GM21423 (cell line): ENCODE data around the gene CCDC92.

ENCODE experiments used
- ATAC-seq: cut with Tn5 transposase; IDR thresholded peaks from one replicate; pipeline ENCODE4 v1.9.1; 2021; ENCODE audit warnings: mild to moderate bottlenecking, moderate library complexity; ENCODE audit not compliant: unreplicated experiment

The CCDC92 gene

GRCh38 chr12:124002654-124003053, 30.0 kb upstream of the CCDC92 start:
- ATAC-seq, result no peak

DNA sequence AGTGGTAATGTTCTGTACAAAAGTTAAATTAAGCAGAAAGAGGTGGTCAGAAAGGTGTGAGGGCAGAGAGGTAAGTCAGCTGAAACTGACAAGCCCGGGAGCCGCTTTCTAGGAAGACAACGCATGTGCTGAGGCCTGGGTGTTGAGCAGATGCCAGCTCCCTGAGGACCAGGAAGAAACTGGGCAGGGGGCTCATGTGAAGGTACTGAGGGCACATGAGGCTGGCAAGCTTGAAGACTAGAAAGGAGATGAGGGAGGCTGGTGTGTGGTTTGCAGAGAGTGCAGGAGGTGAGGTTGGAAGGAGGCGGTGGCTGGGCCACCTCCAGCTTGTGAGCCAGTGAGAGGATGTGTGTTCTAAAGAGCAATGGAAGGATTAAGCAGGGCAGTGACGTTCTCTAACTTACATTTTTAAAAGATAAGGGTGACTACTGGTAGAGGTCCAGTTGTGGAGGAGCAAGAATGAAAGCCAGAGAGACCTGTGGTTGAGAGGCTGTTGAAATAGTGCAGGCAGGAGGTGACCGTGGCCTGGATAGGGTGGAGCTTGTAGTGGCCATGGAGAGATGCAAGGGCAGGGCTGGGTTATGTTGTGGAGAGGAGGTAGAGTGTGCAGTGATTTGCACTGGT, 29.5 kb upstream of the CCDC92 start:
- ATAC-seq, result no peak

DNA sequence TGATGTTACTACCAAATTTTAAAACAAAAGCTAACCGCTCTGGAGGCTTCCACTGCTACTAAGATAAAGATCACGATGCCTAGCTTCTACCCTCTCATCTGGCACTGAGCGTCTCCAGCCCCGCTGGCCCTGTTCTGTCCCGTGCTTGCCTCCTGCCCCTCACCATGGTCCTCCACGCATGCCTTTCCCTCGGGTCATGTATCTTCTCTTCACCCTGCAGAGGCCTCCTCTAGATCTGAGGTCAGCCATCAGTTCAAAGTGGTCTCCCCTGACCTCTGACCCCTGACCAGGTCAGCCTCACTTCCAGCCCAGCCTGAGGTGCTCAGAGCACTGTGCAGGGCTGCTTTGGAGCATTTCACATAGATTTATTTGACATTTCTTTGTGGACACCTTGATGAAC, 28.7 kb upstream of the CCDC92 start:
- ATAC-seq, result no peak

- ATAC-seq, result no peak
Measured at GRCh38 chr12:124000111-124000510, 27.5 kb upstream of the CCDC92 start.

GRCh38 chr12:123998991-123999359, 26.3 kb upstream of the CCDC92 start:
- ATAC-seq, result no peak

GRCh38 chr12:123998344-123998990, 25.8 kb upstream of the CCDC92 start:
- ATAC-seq, result no peak

- no peak for ATAC-seq
Measured at GRCh38 chr12:123997908-123998307, 25.3 kb upstream of the CCDC92 start.

- no peak for ATAC-seq
Measured at GRCh38 chr12:123997033-123997822, 24.6 kb upstream of the CCDC92 start.

- no peak for ATAC-seq
Measured at GRCh38 chr12:123996581-123996980, 23.9 kb upstream of the CCDC92 start.

- no peak for ATAC-seq
Measured at GRCh38 chr12:123995023-123995748, 22.6 kb upstream of the CCDC92 start.

DNA sequence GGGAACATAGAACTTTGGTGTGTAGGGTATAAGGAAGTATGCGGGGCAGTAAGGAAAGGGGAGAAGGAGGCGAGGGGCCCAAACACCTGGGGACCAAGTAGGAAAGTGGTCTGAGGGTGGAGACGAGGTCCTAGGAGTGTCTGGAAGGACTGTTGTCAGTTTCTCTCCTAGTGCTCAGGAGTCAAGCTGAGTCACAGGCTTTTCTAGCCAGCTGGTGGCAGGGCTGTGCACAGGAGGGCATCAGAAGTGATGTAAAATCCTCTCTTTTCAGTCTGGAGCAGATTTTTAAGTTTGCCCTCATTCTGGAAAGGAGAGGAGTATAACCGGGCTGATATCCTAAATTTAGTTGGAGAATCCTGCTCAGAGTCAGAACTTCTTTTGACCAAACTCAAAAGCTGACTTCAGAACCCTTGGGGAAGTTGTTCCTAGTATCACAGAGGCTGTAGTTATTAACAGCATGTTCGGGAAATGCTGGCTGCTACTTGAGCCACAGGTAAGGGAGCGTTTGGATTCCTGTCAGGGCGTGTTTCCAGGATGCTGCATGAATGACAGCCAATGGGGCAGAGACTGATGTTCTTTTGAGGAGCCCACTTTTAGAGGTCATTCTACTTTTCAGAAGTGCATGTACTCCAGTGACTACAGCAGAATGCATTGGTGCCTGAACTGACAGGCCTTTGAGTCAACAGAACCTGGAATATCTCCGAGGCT, 19.6 kb upstream of the CCDC92 start:
- no peak for ATAC-seq

GRCh38 chr12:123991372-123991951, 18.8 kb upstream of the CCDC92 start:
- no peak for ATAC-seq

DNA sequence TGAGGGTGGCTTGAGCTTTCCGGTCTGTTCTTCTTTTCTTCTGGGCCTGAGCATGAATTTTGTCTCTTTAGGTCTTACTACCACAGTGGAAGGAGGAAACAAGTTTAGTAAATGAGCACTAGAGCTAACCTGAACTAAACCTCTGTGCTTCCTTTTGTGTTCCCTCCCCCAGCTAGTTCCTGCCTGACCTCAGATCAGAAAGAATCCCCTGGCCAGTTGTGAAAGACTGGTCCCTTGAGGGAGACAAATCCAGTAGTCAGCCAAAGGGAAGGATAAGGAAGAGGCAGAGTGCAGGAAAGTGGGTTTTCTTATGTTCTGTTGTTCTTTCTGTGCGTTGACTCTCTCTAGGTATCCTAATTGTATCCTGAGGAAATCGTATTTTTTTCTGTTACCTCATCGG, 17.9 kb upstream of the CCDC92 start:
- no peak for ATAC-seq

- no peak for ATAC-seq
Measured at GRCh38 chr12:123989753-123990152, 17.1 kb upstream of the CCDC92 start.

- no peak for ATAC-seq
Measured at GRCh38 chr12:123989168-123989567, 16.5 kb upstream of the CCDC92 start.

DNA sequence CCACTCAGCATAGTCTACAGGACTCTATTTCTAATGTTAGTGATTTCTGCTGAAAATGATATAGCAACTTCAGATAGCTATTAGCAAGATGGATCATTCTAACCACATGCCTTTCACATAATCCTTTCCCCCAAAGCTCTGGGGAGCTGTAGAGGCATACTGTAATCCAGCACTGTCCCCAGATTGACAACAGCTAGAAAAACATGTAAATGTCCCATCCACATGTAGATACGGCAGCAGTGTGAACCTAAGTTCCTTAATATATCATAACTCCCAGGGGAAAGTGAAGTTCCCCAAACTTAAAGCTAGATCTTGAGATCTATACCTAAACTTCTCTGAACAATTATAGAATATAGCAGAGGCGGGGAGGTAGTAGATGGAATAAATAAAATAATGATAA, 14.4 kb upstream of the CCDC92 start:
- ATAC-seq, result no peak

- ATAC-seq, result no peak
Measured at GRCh38 chr12:123986374-123986965, 13.8 kb upstream of the CCDC92 start.

DNA sequence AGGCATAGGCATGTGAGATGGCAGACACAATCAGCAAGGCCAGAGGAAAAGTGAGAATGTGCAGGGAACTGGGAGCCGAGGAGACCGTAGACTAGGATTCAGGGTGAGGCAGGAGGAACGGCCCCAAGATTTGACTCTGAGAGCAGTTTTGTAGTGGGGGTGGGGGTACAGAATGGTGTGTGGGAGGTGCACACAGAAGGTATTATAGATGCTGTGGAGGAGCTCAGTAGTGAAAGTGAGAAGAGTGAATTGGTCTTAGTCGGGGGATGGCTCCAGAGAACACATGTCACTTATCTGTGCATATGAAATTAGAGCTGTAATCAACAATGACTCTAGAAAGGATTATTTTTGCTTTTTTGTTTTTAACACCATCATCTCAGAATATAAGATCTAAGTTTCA, 12.3 kb upstream of the CCDC92 start:
- no peak for ATAC-seq

DNA sequence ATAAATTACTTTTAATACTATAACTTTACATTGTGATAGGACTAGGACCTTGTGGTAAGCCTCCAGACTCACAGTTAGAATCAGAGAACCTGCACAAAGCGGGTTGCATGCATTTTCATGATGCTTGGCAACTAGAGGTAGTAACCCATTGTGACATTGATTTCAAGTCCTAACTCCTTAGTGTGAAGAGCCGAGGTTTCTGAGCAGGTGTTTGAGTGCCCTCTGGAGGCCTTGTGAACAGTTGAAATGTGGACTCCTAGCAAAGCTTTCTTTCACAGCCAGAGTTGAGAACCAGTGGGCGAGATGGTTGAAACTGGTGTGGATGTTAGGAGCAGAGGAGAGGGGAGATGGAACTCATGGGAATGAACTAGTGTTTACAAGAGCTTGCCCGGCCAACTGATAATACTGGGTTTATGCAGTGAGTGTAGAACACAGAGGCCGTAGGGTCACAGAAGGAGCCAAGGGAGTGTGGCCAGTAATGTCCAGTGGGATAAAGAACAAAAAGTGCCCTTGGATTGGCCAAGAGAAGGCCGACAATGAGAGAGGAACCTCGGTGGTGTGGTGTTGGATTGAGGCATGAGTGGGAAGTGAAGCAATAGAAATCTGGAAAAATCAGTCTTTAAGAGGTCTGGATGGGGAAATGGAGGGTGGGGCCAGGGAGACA, 11.3 kb upstream of the CCDC92 start:
- no peak for ATAC-seq

DNA sequence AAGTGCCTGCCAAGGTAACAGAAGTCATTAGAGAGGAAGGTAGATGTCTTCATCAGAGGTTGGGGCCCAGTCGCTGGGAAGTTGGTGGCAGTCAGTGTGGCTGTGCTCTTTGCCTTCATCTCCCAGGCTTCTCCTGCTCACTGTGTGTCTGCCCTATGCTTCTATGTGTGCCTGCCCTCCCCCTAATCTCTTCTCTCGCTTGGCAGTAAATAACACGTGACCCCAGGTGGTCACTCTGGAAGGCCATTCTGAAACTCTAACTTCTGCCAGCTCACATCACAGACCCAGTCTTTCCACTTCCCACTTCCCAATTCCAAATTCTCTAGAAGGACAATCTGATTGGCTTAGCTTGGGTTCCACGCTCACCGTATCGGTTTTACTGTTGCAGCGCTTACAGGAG, 9.6 kb upstream of the CCDC92 start:
- ATAC-seq, result no peak
